Activated CD4-positive, alpha-beta T cell treated with anti-CD3 and anti-CD28 coated beads, Interleukin-2, amount 50 U/mL, for 24 hours (primary cell): ENCODE results near the gene PMF1.
A peak's percentile ranks its signal among the peaks of the same experiment; 100 is the strongest.
"Not testable (repeated sequence)": the region's sequence is repeated elsewhere in the genome, so short reads cannot be mapped to it uniquely, and the experiment has no call there.

Source experiments
- DNase-seq, 2 donors: peaks; one replicate each; pipeline ENCODE4 v3.0.0-alpha.2; 2020; ENCODE audit warnings: low read depth in 1 of 2, low spot score in 1 of 2

PMF1 gene

GRCh38 chr1:156195853-156196252 is 17.0 kb upstream of the PMF1 start:
- DNase-seq = no peak

GRCh38 chr1:156196445-156196844 is 16.4 kb upstream of the PMF1 start:
- DNase-seq = no peak

- DNase-seq = no peak
Observed at GRCh38 chr1:156198831-156199349, 13.9 kb upstream of the PMF1 start.

GRCh38 chr1:156200044-156200443 is 12.8 kb upstream of the PMF1 start:
- DNase-seq = no peak

- no peak for DNase-seq
Observed at GRCh38 chr1:156203331-156203730, 9.5 kb upstream of the PMF1 start.

- DNase-seq = no peak
Observed at GRCh38 chr1:156204686-156205085, 8.1 kb upstream of the PMF1 start.

- no peak for DNase-seq
Observed at GRCh38 chr1:156211243-156211642, 1.6 kb upstream of the PMF1 start.

- DNase-seq = no peak
Observed at GRCh38 chr1:156212130-156212529, 677 bp upstream of the PMF1 start.

GRCh38 chr1:156213644-156213966 is 798 bp downstream of the PMF1 start:
- no peak for DNase-seq

- DNase-seq = no peak
Observed at GRCh38 chr1:156214024-156214748, 1.4 kb downstream of the PMF1 start.

- not testable (repeated sequence) for DNase-seq
Observed at GRCh38 chr1:156216361-156217086, 3.7 kb downstream of the PMF1 start.

GRCh38 chr1:156217871-156218270 is 5.1 kb downstream of the PMF1 start:
- DNase-seq = peak in 1 of 2 donors; percentile 72

- no peak for DNase-seq
Observed at GRCh38 chr1:156220226-156220625, 7.4 kb downstream of the PMF1 start.

- no peak for DNase-seq
Observed at GRCh38 chr1:156221986-156222692, 9.3 kb downstream of the PMF1 start.

- no peak for DNase-seq
Observed at GRCh38 chr1:156225677-156226014, 12.8 kb downstream of the PMF1 start.

- DNase-seq = no peak
Observed at GRCh38 chr1:156226116-156226538, 13.3 kb downstream of the PMF1 start.

GRCh38 chr1:156226782-156227181 is 14.0 kb downstream of the PMF1 start:
- no peak for DNase-seq

- DNase-seq = no peak
Observed at GRCh38 chr1:156228501-156228900, 15.7 kb downstream of the PMF1 start.

GRCh38 chr1:156229809-156230472 is 17.1 kb downstream of the PMF1 start:
- no peak for DNase-seq

GRCh38 chr1:156230473-156230837 is 17.6 kb downstream of the PMF1 start:
- DNase-seq = no peak

- no peak for DNase-seq
Observed at GRCh38 chr1:156232201-156232894, 19.5 kb downstream of the PMF1 start.
